Osteocyte (in vitro differentiated cells): ENCODE results near the gene MYDGF. TPM values are rescaled to one million over a fixed set of nuclear protein-coding genes. Genes with fewer than 3 reads are reported as not detected.

Experiments
- DNase-seq: peaks from one replicate; pipeline ENCODE4 v3.0.0; 2021; ENCODE audit warnings: mixed read lengths; ENCODE audit not compliant: unreplicated experiment; ENCODE audit errors: extremely low spot score
- H3K27ac Mint-ChIP-seq: one replicate; pipeline ENCODE4 v1.8.0; 2021; ENCODE audit warnings: mild to moderate bottlenecking, mixed read lengths; ENCODE audit not compliant: unreplicated experiment
- H3K27me3 Mint-ChIP-seq: one replicate; pipeline ENCODE4 v1.8.0; 2021; ENCODE audit warnings: mixed read lengths; ENCODE audit not compliant: unreplicated experiment
- H3K36me3 Mint-ChIP-seq: one replicate; pipeline ENCODE4 v1.8.0; 2021; ENCODE audit warnings: mixed read lengths; ENCODE audit not compliant: unreplicated experiment
- H3K4me1 Mint-ChIP-seq: one replicate; pipeline ENCODE4 v1.8.0; 2021; ENCODE audit warnings: mixed read lengths; ENCODE audit not compliant: unreplicated experiment
- H3K4me3 Mint-ChIP-seq: one replicate; pipeline ENCODE4 v1.8.0; 2021; ENCODE audit warnings: mild to moderate bottlenecking, moderate library complexity, mixed read lengths; ENCODE audit not compliant: unreplicated experiment
- H3K9me3 Mint-ChIP-seq: one replicate; pipeline ENCODE4 v1.8.0; 2021; ENCODE audit warnings: mixed read lengths; ENCODE audit not compliant: unreplicated experiment
- total RNA-seq: library from RNA; stranded (reverse); gene quantifications from 2 replicates; pipeline ENCODE4 v1.2.1, GENCODE V29; 2021
- TF ChIP-seq, protein P1 (sequence below): fragments of 200-600 bp; sonication (generic); IDR thresholded peaks from 2 replicates; pipeline ENCODE4 v1.5.0; 2021; ENCODE audit warnings: antibody characterized with exemption, mild to moderate bottlenecking, moderate library complexity

Gene MYDGF
- total RNA-seq, 1 donor from 2014 or later, result 103 TPM

- Mint-ChIP-seq H3K4me1 (peaks cover 7% of the 10 kb centered on the region), H3K36me3 (peaks cover 12% of the 10 kb centered on the region), H3K9me3 (no peaks in the 10 kb centered on the region), H3K4me3 (no peak overlapping the region), H3K27me3 (no peaks in the 10 kb centered on the region), H3K27ac (no peak overlapping the region)
- DNase-seq, result no peak
- TF ChIP-seq, protein P1, sequence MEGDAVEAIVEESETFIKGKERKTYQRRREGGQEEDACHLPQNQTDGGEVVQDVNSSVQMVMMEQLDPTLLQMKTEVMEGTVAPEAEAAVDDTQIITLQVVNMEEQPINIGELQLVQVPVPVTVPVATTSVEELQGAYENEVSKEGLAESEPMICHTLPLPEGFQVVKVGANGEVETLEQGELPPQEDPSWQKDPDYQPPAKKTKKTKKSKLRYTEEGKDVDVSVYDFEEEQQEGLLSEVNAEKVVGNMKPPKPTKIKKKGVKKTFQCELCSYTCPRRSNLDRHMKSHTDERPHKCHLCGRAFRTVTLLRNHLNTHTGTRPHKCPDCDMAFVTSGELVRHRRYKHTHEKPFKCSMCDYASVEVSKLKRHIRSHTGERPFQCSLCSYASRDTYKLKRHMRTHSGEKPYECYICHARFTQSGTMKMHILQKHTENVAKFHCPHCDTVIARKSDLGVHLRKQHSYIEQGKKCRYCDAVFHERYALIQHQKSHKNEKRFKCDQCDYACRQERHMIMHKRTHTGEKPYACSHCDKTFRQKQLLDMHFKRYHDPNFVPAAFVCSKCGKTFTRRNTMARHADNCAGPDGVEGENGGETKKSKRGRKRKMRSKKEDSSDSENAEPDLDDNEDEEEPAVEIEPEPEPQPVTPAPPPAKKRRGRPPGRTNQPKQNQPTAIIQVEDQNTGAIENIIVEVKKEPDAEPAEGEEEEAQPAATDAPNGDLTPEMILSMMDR, result no peak
Measured at GRCh38 chr19:4673726-4674125, 3.6 kb upstream of the MYDGF start.

DNA sequence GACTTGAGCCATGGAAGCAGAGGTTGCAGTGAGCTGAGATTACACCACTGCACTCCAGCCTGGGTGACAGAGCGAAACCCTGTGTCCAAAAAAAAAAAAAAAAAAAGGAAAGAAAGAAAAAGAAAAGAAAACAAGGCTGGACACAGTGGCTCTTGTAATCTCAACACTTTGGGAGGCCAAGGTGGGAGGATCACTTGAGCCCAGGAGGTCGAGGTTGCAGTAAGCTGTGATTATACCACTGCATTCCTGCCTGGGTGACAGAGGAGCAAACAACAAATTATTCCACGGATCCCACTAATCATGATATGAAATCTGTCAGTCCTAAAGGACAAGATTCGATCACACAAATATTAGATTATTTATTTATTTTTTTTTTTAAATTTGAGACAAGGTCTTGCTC, 3.1 kb upstream of the MYDGF start:
- no peak overlapping the region for H3K27ac Mint-ChIP-seq
- peaks cover 15% of the 10 kb centered on the region for H3K36me3 Mint-ChIP-seq
- H3K4me1 Mint-ChIP-seq, result peaks cover 10% of the 10 kb centered on the region

GRCh38 chr19:4671185-4671851, 1.2 kb upstream of the MYDGF start:
- peak overlapping the region; percentile 18 for H3K27ac Mint-ChIP-seq
- DNase-seq, result no peak
- H3K4me3 Mint-ChIP-seq, result peak overlapping the region; percentile 44
- no peaks in the 10 kb centered on the region for H3K27me3 Mint-ChIP-seq
- H3K36me3 Mint-ChIP-seq, result peaks cover 10% of the 10 kb centered on the region
- TF ChIP-seq, protein P1, result no peak
- no peaks in the 10 kb centered on the region for H3K9me3 Mint-ChIP-seq
- H3K4me1 Mint-ChIP-seq, result peaks cover 10% of the 10 kb centered on the region

More for the DNA sequence above, 3.1 kb upstream of the MYDGF start:
- no peak for DNase-seq
- TF ChIP-seq, protein P1, result no peak
- Mint-ChIP-seq H3K9me3 (no peaks in the 10 kb centered on the region), H3K4me3 (no peak overlapping the region), H3K27me3 (no peaks in the 10 kb centered on the region)

GRCh38 chr19:4664642-4665041, 5.5 kb downstream of the MYDGF start:
- no peak overlapping the region for H3K4me3 Mint-ChIP-seq
- H3K9me3 Mint-ChIP-seq, result no peaks in the 10 kb centered on the region
- no peak overlapping the region for H3K27ac Mint-ChIP-seq
- TF ChIP-seq, protein P1, result no peak
- H3K36me3 Mint-ChIP-seq, result peaks cover 30% of the 10 kb centered on the region
- no peaks in the 10 kb centered on the region for H3K27me3 Mint-ChIP-seq
- DNase-seq, result no peak
- H3K4me1 Mint-ChIP-seq, result peaks cover 10% of the 10 kb centered on the region

GRCh38 chr19:4662812-4663211, 7.3 kb downstream of the MYDGF start:
- Mint-ChIP-seq H3K4me1 (no peaks in the 10 kb centered on the region), H3K27me3 (no peaks in the 10 kb centered on the region), H3K9me3 (no peaks in the 10 kb centered on the region), H3K36me3 (peaks cover 36% of the 10 kb centered on the region), H3K27ac (no peak overlapping the region), H3K4me3 (no peak overlapping the region)
- no peak for DNase-seq
- TF ChIP-seq, protein P1, result no peak
